GM19455 (cell line): Measurements from ENCODE around the gene CENPK.
A peak's percentile ranks its signal among the peaks of the same experiment; 100 is the strongest.
"Not testable (repeated sequence)": the region's sequence is repeated elsewhere in the genome, so short reads cannot be mapped to it uniquely, and the experiment has no call there.

Source experiments
- ATAC-seq: cut with Tn5 transposase; IDR thresholded peaks from one replicate; pipeline ENCODE4 v1.9.1; 2021; ENCODE audit not compliant: unreplicated experiment

The CENPK gene

GRCh38 chr5:65508978-65509377, 54.0 kb downstream of the CENPK start:
- no peak for ATAC-seq

GRCh38 chr5:65506961-65507360, 56.0 kb downstream of the CENPK start:
- no peak for ATAC-seq

GRCh38 chr5:65489119-65489518, 73.8 kb downstream of the CENPK start:
- ATAC-seq = no peak

- not testable (repeated sequence) for ATAC-seq
Observed at GRCh38 chr5:65488038-65488687, 74.8 kb downstream of the CENPK start.

- ATAC-seq = not testable (repeated sequence)
Observed at GRCh38 chr5:65486803-65487202, 76.2 kb downstream of the CENPK start.

GRCh38 chr5:65485405-65485804, 77.6 kb downstream of the CENPK start:
- ATAC-seq = no peak

- peak; percentile 51 for ATAC-seq
Observed at GRCh38 chr5:65483546-65484346, 79.2 kb downstream of the CENPK start.

GRCh38 chr5:65482736-65483545, 80.0 kb downstream of the CENPK start:
- no peak for ATAC-seq

GRCh38 chr5:65482296-65482735, 80.7 kb downstream of the CENPK start:
- peak; percentile 6 for ATAC-seq

GRCh38 chr5:65481635-65482295, 81.2 kb downstream of the CENPK start, which contains the start of gene ADAMTS6:
Gene ADAMTS6, minus strand, starts transcription at chr5:65481920. Its CDS starts 8,247 bp downstream, at chr5:65473673.
- peak; percentile 74 for ATAC-seq

- ATAC-seq = peak; percentile 15
Observed at GRCh38 chr5:65481171-65481581, 81.8 kb downstream of the CENPK start.

GRCh38 chr5:65480306-65480865, 82.6 kb downstream of the CENPK start:
- ATAC-seq = peak; percentile 32

GRCh38 chr5:65479527-65479926, 83.4 kb downstream of the CENPK start:
- ATAC-seq = no peak

- no peak for ATAC-seq
Observed at GRCh38 chr5:65478336-65478735, 84.6 kb downstream of the CENPK start.

GRCh38 chr5:65475895-65476294, 87.1 kb downstream of the CENPK start:
- ATAC-seq = no peak

- ATAC-seq = no peak
Observed at GRCh38 chr5:65475336-65475735, 87.6 kb downstream of the CENPK start.

- no peak for ATAC-seq
Observed at GRCh38 chr5:65474130-65474711, 88.7 kb downstream of the CENPK start.

GRCh38 chr5:65468633-65469032, 94.3 kb downstream of the CENPK start:
- no peak for ATAC-seq
